HT1080 (cell line): ENCODE results near the gene SLC8A2. TPM values are rescaled to one million over a fixed set of nuclear protein-coding genes. Genes with fewer than 3 reads are reported as not detected.
A peak's percentile ranks its signal among the peaks of the same experiment; 100 is the strongest.
"Not testable (repeated sequence)": the region's sequence is repeated elsewhere in the genome, so short reads cannot be mapped to it uniquely, and the experiment has no call there.

Experiments
- DNase-seq: peaks from one replicate; pipeline ENCODE4 v3.0.0-alpha.2; 2015; ENCODE audit warnings: low read depth
- total RNA-seq: library from RNA; depleted of rRNA; stranded (reverse); fragments of >200 nt; shearing (Covaris generic); gene quantifications from 2 replicates; pipeline ENCODE4 v1.2.3, GENCODE V29; 2014

The SLC8A2 gene
- total RNA-seq, 1 experiment from 2014 or later: not detected

DNA sequence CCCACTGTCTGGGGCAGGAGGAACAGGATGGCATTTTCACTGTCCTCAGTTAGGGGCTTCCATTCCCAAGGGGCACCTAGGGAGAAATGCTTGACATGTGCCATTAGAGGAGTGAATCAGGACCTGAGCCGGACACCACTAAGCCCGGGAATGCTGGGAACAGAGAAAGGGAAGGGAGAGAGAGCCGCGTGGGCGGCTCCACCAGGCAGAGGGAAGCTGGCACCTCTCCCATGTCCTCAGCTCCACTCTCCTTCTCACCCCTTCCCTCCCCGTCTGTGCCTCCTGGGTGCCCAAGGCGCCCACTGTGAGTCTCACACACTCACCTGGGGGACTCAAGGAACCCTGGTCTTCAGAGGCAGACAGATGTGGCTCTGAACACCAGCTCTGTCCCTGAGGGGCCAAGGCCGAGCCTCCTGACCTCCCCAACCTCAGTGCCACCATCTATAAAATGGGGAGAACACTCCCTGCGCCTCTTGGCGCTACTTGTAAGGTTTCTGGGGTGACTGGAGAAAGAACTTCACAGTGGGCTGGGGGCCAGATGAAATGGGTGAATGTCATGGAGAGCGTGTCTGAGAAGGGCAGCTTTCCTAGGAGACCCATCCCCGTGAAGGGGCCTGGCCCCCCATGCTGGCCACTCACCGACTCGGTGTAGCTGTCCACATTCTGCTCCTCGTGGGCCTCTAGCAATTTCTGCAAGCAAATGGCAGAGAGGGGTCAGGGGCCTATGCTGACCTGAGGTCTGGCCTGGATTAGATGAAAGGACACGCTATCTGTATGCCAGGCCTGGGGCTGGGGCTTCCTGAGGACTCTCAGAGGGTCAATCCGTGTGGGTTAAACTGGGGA, 17.6 kb upstream of the SLC8A2 start:
- DNase-seq: no peak

DNA sequence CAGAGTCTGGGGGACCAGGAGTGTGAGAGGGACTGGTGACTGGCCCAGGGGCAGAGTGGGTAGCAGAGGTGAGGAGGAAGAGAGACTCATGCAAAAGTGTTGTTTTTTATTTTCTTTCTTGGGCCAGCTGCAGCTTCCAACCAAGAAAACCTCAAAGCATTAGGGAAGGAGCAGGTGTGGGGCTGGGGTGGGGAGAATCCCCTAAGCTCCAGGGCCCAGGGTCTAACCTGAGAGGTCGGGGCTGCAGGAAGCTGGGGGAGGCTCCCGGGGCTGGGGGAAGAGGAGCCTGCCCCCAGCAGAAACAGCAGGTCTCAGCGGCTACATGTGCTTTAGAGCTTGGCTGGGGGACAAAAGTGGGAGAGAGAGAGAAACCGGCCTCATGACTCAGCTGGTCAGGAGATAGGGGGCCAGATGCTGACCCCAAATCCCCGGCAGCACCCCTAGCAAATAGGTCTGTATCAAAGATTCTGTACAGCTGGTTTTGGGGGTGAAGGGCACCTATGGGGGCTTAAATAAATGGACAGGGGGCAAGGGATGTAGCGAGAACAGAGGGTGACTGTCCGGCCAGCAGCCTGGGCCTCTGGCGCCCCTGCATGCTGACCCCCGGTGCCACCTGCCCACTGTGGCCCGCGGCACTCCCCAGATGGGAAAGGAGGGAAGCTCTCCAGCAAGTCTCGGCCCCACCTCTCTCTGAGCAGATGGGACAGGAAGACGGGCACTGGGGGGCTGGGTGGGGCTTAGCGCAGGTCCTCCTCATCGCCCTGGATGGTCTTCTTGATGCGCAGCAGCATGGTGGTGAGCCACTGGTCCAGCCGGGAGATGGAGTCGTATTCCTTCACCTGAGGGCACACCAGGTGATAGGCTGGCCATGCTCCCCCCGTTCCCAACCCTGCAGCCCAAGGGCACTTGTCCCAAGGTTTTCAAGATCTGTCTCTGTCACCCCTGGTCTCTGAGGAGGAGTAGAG, 16.1 kb upstream of the SLC8A2 start:
- DNase-seq: no peak

DNA sequence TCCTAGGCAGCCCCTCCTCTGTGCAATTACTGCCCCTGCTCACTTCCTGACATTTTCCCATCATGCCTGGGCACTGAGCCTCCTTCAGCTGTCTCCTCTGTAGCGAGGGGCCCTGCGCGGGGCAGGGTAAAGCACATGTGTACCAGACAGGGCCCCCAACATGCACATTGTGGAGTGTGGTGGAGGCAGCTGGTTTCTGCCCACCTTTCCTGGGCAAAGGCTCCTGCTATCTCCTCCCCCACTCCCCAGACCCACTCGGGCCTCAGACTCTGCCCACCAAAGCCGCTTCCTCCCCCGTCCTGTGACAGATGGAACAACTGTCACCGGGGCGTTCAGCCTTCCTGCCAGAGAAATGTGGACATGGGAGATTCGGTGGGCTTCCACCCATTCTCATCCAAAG, 15.2 kb upstream of the SLC8A2 start:
- no peak for DNase-seq

DNA sequence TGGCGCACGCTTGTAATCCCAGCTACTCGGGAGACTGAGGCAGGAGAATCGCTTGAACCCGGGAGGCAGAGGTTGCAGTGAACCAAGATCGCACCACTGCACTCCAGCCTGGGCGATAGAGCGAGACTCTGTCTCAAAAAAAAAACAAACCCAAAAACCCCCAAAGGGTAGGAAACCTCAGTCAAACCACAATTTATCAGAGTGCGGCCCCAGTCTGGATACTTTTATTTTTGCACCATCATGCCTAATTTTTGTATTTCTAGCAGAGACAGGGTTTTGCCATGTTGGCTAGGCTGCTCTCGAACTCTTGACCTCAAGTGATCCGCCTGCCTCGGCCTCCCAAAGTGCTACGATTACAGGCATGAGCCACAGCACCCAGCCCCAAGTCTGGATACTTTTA, 14.5 kb upstream of the SLC8A2 start:
- not testable (repeated sequence) for DNase-seq

DNA sequence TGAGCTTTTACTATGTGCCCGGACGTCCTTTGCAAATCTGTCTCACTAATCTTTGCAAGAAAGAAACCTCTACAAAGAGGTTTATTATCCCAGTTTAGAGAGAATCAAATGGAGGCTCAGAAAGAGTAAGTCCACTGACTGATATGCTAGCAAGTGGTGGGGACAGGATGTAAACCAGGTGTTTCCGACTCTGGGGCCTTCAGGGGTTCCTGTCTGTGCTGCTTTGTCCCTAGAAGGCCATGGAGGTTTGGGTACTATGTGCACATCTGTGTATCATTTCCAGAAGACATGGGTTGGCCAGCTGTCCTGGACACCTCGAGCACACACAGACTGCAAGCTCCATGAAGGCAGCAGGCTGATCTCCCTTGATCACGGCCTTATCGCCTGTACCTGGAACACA, 13.5 kb upstream of the SLC8A2 start:
- DNase-seq: no peak

DNA sequence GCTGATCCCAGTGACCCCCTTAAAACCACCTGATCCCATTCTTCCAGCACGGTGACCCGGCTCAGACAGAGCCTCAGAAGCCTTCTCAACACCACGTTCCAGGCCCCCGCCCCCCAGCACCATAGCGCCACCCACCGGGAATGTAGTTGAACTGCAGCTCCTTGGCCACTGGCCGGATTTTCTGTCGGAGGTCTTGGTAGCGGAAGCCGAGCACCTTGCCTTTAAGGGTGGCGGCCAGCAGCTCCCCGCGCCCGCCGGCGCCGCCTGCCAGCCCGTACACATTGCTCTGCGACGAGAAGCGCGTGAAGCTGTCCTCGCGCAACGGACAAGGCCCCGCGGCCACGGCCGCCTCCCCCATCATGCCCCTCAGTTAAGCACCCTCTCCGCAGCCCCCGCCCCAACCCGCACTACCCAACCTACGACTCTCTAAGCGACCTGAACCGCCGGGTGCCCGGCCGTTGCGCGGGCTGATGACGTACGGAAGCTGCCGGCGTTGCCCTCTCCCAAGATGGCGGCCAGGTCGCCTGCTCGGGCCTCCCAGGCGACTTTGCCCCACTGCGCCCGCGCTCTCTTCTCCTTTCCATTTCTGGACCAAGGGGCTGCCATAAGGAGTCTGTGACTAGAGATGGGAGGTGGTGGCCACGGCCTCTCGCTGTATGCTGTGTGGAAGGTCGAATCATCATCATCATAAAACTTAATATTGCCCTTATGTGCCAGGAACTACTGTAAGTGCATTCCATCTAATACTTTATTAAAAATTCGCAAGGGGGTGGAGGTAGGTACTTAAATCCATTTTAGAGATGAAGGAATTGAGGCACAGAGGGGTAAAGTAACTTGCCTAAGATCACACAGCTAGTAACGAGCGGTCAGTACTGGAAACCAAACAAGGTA, 12.4 kb upstream of the SLC8A2 start, which contains the start of gene KPTN:
KPTN (minus strand) TSS at position 420 of the 891 bp plus-strand sequence; CDS start at position 361, 59 bp downstream.
- peak; percentile 86 for DNase-seq

DNA sequence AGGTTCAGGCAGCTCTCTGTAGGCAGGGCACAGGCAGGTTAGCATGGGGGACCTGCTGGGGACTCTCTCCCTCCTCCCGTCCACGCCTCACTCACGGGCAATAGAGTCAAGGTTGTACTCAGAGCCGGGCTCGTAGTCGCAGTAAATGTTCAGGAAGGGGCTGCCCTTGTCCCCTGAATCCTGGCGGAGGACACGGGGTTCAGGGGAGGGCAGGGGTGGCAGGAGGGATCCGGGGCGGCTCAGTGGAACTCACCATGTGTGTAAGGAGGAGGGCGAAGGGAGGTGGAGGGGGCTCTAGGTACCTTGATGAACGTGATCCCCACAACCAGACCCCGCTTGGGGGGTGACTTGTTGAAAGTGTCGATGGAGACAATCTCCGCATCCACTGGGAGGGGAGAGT, 11.5 kb upstream of the SLC8A2 start:
- DNase-seq: no peak

DNA sequence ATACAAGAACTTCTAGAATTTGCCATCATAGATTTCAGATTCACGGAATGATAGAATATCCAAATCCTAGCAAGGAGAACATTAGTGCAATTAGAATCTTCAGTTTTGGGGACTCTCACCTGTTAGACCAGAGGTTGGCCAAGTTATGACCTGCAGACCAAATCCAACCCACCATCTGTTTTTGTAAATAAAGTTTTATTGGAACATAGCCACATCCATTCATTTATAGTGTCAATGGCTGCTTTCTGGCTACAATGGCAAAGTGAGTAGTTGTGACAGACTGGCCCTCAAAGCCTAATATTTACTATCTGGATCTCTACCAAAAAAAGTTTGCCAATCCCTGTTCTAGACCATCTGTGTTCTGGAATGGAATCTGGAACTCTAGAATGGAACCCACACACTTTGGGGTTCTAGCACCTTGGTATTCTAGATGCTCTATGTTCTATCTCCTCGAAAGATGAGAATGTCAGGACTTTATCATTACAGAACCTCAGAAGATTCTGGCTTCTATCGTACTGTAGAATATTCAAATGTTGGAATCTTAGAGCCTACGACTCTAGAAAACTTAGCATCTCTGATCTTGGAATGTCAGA, 9.9 kb upstream of the SLC8A2 start:
- no peak for DNase-seq

DNA sequence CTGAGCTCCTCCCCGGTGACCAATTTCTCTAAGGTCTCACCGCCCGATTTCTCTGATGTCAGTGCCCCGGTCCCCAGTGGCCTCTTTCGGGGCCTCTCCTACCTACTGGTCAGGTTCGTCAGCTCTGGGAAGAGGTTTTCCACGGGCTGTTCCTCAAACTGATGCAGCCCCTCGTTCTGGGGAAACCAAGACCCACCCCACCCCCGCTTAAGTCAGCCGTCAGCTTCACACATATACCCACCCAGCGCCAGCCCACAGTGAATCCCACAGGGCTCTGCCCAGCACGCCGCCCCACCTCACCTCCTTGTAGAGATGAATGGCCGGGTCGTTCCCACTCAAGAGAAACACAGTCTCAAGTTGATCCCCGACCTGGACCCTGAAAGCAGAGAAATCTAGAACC, 9.0 kb upstream of the SLC8A2 start:
- DNase-seq: no peak

DNA sequence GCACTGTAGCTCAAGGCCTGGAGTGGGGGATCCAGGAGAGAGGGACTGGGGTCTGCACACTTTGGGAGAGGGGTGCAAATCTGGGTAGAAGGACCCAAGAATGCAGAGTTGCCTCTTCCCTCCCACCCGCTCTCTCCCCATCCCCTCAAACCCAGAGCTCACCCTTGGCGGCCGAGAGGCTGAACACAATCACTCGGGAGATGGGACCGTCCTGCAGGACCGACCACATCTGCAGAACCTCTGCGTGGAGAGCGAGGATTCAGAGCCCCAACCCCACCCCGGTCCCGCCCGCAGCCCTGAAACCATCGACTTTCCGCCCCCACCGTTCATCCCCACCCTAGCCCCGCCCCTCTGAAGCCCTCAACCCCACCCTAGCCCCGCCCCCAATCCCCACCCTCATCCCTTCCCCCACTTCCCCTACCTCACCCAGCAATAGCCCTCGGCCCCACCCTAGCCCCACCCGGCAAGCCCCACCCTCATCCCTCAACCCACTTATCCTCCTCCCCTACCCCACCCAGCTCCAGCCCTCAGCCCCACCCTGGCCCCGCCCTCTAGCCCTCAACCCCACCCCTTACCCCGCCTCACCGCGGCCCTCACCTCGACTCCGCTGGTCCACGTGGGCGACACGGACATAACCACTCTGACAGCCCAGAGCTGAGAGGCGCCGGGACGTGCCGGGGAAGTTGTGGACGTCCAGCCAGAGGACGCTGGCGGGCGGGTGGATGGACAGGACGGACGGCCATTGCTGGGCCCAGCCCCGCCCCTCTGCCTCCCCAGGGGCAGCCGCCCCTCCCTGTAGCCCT, 8.2 kb upstream of the SLC8A2 start:
- no peak for DNase-seq

DNA sequence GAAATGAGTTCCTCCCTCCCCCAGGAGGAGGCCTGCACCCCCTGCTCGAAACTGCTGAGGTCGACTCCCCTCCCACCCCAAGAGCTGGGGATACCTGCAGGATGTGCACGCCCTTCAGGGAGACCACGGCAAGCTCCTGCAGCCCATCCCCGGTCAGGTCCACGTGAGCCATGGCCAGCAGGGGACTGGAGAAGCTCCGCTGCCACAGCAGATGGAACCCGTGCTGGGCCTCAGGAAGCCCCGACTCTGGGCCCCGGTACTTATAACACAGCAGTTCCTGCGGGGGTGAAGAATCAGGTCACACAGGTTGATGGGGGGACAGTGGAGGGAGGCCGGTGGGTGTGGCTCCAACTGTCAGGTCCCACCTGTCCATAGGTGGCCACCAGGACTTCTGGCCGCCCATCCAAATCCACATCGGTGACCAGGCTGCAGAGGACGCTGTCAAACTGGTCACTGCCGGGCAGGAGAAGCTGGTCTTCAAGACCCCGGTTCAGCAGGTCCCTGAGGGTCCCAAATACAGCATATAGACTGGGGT, 4.8 kb upstream of the SLC8A2 start:
- no peak for DNase-seq

DNA sequence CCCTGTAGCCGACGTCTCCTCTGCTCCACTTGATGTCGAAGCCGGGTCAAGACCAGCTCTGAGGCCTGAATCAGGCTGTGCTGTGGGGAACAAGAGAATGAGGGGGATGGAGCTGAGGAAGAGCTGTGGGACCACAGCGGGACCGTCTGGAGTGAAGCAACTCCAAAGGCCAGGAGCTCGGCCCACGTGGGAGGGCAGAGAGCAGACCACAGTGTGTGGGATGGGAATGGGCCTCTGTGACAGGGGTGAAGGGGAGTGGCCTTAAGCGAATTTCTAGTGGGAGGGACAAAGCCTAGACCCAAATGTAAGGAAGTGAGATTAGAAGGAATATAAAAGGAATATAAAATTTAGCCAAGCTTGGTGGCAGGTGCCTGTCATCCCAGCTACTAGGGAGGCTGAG, 3.8 kb upstream of the SLC8A2 start:
- no peak for DNase-seq

DNA sequence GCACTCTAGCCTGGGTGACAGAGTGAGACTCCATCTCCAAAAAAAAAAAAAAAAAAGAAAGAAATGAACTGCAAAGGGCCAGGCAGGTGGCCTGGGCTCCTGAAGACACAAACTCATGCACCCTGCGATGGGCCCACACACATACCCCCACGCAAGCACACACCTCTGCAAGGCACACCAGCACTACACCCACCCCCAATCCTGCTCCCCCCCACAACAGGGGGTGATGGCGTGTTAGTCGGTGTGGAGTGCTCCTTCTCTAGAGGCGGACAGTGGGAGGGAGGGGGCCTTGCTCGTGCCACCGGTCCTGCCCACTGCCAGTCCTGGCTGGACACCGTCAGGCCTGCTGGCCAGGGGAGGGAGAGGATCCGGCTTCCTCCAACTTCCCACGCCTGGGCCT, 1.6 kb upstream of the SLC8A2 start:
- no peak for DNase-seq

DNA sequence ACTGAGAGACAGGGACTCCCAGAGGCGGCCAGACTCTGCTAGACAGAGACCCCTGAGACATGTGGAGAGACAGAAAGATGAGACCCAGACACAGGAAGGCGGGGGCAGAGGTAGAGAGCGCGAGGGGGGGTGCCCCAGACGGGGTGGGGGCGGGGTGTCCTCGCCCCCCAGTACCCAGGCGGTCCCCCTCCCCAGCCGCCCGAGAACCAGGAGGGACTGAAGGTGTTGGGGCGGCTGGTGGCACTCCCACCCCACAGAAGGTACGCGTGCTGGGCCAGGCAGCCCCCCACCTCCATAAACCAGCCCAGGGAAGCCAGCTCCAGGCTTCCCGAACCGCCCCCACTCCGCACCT, 336 bp downstream of the SLC8A2 start:
- no peak for DNase-seq

DNA sequence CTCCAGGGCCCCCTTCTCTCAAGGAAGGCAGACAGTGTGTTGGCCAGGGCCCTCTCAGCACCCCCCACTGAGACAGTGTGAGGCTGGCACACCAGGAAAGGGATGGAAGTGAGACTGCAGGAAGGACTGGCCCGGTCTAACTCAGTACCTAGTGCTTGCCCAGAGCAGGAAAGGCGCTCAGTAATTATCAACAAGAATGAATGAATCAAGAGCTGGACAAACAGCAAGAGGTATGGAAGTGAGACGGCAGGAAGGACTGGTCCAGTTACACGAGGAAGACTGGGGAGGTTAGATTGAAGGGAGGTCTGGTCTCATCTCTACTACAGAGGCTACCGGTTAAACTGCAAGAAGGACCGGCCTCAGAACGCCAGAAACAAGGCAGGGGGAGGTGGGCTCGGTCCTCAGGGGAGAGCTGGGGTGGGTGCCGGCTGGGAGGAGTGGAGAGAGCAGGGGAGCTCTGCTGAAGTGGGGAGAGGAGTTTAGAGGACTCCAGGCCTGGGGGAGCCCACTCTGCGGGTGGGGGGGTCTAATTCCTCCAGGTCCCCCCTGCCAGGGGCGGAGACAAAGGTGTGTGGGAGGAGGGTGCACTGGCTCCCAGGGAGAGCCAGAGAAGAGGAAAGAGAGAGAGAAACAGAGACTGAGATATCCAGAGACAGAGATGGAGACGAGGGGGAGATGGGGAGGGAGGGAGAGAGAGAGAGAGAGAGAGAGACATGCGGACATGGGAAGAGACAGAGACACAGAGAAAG, 1.1 kb downstream of the SLC8A2 start:
- DNase-seq: no peak

DNA sequence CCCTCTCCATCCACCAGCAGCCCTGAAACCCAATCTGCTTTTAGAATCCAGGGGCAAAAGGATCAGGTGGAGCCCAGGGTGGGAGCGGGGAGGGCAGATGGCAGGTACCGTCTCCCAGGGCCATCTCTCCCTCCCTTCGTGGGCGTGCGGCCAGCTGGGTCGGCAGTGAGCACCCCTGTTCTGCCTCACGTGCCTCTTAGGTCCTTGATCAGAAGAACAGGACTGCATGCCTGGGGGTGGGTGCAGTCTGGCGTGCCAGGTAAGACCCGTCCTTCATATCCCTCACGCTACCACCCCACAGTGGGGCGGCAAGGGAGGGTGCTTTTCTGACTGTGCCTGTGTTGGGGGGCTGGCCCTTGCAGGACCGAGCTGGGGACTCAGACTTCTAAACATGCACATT, 2.0 kb downstream of the SLC8A2 start:
- no peak for DNase-seq

DNA sequence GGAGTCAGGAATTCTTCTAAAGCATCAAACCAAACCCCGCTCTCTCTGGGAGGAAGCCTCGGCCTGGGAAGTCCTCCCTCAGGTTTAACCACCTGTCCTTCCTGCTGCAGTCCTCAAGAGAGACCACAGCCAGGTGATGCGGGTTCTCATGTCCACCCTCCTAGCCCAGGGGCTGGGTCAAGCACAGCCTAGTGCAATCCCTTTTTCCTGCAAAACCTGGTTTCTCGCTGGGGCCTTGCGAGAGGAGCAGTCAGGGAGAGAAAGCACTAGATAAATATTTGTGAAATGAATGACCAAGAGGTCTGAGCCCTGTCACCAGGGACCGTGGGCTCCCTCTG, 2.4 kb downstream of the SLC8A2 start:
- DNase-seq: no peak

DNA sequence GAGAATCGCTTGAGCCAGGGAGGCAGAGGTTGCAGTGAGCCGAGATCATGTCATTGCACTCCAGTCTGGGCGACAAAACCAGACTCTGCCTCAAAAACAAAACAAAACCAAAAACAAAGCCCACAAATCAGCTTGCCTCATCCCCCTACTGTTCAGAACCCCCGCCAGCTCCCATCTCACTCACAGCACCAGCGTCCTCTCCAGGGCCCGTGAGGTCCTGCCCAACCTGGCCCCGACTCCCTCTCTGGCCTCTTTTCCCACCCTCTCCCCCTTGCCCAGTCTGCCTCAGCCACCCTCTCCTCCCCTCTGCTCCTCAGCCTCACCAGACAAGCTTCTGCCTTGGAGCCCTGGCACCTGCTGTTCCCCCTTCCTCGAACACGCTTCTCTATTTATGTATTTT, 3.8 kb downstream of the SLC8A2 start:
- no peak for DNase-seq

DNA sequence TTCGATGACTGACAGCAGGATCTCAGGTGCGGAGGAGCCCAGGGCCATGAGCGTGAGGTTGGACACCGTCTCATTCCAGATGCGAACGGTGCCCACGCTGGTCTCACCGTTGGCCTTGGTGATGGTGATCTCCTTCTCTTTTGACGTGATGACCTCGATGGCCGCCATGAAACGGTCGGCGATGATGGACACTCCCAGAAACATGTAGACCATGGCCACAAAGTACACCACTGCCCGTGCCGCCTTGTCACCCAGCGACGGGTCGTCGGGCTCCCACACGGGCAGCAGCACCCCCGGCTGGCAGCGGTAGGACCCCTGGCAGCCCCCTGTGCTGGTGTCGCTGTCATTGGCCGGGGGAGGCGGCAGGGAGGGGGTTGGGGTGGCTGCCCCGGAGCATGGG, 5.7 kb downstream of the SLC8A2 start:
- no peak for DNase-seq
